Dermis blood vessel endothelial cell (primary cell): ENCODE results near the gene TMEM259. TPM values are rescaled to one million over a fixed set of nuclear protein-coding genes. Genes with fewer than 3 reads are reported as not detected.

Experiments
- DNase-seq: peaks from one replicate; pipeline ENCODE4 v3.0.0; 2010
- total RNA-seq: library from RNA; depleted of rRNA; stranded (reverse); fragments of >200 nt; gene quantifications from 2 replicates; pipeline ENCODE4 v1.2.3, GENCODE V29; 2014

TMEM259 gene
- total RNA-seq, 1 donor from 2014 or later, result 67.2 TPM

DNA sequence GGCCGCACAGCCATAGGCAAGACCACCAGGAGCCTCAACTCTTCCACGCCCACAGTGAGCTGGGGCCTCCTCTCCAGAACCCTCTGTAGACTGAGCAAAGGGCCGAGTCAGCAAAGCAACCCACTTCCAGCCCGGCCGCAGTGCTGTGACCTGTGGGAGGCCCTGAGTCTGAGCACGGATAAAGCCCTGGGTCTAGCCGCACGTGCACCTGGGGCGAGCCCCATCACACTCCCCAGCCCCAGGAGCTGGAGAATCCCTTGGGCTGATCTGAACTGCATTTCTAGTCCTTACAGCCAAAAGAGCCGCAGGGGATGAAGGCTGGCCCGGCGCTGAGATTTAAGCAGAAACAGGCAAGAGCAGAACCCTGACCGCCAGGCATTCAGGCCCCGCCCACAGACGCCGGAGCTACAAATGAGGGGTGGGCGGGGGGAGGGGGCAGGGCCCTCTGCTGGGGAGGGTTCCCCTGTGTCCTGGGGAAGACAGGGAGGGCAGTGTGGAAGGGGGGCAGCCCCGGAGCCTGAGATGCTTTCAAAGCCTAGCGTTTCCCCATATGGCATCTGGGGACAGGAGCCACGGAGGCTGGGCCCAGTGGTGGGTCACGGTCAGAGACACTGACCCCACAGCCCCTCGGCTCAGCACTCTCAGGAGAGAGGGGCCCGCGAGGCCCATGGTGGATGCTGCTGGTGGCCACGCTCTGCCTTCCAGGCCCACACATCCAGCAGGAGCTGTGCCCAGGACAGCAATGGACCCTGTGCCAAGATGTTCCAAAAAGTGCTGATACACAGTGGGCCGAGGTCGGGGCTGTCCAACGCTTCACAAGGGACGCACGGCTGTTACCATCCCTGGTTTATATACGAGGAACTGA is 4.9 kb downstream of the TMEM259 start:
- no peak for DNase-seq

DNA sequence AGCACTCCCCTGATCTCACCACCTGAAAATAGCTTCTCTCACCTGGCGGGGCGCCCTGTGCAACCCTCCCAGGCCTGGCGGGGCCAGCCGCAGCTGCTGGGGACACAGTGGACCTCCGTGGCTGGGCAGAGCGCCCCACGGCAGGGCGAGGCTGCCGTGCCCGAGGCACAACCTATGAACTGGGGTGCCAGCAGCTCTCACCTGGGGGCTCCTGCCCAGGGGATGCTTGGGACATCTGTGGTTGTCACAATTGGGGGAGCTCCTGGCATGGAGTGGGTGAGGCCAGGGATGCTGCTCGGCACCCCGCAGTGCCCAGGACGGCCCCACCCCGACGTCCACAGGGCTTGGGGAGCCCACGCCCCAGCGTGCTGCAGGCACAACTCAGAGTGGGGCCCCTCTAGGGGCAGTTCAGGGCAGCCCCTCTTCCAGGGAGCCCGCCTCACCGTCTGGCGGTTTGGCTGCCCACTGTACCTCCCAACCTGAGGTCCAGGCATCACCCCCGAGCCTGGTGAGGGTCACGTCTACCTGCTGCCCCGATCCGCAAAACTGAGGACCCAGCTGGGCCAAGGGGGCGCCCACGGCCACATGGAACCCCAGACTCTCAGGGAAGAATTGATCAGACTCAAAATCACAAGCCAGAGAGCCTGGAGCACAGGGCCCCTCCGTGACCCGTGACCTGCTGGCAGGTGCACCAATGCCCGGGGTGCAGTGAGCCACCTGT is 5.7 kb downstream of the TMEM259 start:
- DNase-seq, result no peak

DNA sequence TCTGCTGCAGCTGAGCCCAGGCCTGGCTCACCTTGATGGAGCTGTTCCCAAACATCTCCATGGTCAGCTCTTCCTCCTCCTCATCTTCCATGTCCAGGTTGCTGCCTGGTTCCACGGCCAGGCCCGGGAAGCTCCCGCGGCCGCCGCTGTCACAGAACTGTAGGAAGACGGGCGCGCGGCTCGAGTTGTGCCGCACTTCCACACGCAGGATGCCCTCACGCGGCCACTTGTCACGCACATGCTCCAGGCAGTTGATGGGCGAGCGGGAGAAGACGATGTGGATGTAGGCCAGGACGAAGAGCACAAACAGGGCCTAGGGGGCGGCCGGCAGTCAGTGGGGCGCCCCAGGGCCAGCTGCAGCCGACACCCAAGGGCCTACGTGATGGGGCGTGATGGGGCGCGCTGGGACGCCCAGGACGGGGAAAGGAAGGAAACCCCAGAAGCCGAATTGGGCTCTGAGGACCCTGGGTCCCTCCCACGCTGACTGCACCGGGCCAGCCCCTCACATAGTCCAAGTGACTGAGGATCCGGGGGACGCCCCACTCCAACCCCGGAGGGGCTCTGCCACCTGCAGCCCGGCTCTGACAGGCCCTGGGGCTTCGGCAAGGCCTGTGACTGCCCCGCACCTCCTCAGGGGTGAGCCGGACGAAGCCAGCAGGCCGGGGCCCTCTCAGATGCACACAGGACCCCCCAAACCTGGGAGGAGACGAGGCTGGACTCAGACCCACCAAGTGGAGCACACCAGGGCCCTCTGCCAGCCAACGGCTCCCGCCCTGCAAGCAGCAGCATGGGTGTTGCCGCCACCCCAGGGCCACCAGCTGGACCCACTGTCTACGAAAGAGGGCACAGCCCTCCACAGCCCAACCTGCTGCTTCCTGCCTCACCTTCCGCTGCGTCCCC is 6.5 kb downstream of the TMEM259 start:
- DNase-seq, result no peak

DNA sequence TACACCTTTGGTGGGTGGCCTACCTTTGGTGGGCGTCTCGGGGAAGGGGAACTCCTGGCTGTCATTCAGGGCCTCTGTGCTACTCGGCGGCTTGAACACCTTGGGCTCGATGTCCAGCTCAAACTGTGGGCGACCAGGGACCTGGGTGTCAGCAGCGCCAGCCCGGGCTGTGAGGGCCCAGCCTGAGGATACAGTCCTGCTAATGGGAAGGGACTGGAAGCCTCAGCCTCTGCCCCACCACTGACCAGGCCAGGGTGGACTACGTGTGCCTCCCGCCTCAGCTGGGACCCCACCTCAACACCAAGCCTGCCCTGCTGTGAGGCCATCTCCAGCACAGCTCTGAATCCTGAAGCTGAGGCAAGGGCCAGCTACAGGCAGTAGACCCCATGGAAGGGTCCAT is 7.7 kb downstream of the TMEM259 start:
- no peak for DNase-seq

DNA sequence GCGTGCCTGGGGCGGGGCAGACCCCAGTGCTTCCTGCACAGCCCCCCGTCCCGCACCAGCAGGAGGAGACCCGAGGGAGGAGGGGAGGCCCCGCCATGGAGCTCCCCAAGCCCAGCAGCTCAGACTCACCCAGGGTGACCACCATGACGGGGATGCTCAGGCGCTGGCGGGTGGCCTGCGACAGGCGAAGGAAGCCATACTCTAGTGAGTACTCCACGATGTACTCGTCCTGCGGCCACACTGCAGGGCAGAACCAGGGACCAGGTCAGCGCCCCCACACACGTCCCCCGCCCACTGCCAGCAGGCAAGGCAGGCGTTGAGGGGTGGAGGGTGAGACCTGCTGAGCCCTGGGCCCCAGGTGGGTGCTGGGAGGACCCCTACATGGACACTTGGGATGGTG is 8.6 kb downstream of the TMEM259 start:
- DNase-seq, result no peak

DNA sequence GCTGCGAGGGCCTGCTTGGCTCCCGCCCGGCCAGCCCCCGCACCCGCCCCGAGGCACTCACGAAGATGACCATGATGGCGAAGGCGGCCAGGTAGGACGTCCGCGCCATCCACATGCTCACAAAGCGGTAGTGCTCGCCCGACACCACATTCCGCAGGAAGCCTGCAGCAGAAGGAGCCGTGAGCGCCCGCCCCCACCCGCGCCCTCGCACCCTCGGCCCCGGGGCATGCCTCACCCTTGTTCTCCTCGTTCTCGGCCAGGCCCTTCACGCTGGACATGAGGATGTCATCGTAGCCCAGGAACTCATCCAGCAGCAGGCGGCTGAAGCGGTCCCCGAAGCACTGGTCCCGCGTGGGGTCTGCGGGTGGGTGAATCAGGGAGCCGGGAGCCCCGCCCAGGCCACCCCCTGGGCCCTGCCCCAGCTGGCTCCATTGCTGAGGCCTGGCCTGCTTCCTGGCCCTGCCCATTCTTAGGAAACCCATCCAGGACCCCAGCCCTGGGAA is 9.0 kb downstream of the TMEM259 start:
- no peak for DNase-seq

DNA sequence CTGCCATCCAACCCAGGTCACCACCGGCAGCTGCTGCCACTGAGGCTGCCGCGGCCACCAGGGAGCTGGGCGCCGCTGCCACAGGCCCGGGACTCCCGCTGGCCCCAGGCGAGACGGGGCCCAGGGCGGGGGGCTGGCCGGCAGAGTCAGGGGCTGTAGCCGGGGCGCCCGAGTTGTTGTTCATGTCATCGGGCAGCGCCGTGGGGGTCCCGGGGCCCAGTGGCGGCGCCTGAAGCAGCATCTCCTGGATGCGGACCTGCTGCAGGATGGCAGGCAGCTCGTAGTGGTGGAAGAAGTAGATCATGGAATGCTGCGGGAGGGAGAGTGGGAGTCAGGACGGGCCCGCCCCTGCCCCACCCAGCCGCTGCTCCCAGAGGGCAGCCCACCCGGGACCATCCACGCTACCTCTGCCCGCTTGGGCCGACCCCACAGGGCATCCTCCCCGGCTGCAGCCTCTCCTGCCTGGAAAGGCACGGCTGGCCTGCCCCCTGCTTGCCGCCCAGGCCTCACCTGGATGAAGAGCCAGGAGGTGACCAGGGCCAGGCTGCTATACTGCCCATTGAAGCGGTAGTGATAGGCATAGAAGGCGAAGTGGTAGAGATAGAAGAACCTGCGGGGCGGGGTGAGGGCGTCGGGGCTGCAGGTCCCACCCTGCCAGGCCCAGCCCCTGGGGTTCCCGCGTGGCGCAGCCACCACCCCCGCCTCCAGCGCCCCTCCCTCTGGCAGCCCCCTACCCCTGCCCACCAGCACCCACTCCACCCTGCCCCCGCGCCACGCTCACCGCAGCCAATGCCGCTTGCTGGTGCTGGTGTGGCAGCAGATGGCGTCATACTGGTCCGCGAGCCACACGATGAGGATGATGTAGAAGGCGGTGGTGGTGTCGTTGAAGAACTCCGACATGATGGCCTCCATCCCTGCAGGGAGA is 10.1 kb downstream of the TMEM259 start:
- DNase-seq, result no peak

DNA sequence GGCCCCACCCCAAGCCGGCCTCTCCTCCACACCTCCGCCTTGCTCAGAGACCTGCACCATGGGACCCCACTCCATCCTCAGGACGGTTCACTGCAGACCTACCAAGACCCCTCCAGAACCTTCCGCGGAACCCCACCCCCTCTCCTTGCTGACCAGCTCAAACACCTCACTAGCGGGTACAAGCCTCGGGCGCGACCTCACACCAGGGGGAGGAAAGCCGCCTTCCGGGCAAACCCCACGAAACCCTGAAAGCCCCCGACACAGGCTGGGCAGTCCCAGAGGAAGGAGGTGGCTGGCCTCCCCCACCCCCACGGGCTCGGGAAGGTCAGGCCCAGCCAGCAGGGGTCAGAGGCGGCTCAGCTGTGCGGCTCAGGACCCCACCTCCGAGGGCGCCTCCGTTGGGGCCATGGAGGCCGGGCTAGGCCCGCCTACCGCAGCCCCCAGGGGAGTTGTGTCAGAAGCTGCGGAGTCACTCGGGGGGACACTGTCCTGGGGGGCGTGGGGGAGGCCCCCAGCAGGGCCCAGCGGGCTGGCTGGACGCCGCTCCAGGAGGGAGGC is 10.9 kb downstream of the TMEM259 start:
- no peak for DNase-seq

DNA sequence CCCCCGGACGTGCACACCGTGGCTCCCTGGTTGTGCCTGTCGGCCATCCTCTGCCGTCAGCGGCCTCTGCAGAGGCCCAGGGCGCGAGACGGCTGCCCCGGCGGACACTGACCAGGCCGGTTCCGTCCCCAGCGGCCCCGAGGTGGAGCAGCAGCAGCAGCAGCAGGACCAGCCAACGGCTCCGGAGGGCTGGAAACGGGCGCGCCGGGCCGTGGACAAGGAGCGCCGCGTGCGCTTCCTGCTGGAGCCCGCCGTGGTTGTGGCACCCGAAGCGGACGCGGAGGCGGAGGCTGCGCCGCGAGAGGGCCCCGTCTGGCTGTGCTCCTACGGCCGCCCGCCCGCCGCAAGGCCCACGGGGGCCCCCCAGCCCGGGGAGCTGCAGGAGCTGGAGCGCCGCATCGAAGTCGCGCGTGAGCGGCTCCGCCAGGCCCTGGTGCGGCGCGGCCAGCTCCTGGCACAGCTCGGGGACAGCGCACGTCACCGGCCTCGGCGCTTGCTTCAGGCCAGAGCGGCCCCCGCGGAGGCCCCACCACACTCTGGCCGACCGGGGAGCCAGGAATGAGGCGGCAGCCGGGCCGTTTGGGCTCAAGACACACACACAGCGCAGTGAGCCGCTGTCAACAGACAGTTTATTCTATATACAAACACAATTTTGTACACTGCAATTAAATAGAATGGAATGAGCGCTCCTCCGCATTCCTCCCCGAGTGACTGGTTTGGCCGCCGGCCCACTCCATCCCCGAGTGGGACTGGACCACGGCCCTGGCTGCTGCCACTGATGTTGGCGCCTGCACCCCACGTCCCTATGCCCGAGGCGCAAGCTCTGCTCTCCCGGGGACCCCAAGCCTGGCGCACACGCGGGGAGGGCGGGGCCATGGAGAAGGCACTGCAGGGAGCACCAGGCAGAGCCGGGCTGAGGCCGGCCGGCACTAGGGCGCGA is 11.6 kb downstream of the TMEM259 start:
- DNase-seq, result no peak

DNA sequence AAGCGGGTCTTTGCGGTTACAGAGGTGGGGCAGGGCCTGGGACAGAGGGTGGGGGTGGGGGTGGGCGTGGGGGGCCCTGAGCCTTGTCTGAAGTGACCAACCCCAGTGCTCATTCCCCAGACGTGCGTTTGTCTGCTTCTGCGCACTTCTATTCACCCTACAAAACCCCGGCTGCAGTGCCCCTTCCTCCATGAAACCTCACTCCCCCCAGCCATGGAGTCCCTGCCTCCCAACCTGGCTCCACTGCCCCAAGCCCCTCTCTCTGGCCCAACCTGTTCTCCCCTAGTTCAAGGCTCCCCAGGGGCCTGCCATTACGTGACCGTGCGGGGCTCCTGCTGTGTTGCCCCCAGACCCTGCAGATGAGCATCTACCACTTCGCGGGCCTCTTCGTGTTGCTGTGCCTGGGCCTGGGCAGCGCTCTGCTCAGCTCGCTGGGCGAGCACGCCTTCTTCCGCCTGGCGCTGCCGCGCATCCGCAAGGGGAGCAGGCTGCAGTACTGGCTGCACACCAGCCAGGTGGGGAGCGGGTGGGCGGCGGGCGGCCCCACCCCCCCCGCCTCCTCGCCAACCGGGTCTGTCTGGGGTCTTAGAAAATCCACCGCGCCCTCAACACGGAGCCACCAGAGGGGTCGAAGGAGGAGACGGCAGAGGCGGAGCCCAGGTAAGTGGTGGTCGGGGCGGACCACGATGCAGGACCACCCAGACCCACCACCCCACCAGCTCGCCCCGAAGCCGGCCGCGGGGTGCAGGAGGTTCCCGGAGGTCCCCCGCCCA is 12.5 kb downstream of the TMEM259 start:
- DNase-seq, result no peak

DNA sequence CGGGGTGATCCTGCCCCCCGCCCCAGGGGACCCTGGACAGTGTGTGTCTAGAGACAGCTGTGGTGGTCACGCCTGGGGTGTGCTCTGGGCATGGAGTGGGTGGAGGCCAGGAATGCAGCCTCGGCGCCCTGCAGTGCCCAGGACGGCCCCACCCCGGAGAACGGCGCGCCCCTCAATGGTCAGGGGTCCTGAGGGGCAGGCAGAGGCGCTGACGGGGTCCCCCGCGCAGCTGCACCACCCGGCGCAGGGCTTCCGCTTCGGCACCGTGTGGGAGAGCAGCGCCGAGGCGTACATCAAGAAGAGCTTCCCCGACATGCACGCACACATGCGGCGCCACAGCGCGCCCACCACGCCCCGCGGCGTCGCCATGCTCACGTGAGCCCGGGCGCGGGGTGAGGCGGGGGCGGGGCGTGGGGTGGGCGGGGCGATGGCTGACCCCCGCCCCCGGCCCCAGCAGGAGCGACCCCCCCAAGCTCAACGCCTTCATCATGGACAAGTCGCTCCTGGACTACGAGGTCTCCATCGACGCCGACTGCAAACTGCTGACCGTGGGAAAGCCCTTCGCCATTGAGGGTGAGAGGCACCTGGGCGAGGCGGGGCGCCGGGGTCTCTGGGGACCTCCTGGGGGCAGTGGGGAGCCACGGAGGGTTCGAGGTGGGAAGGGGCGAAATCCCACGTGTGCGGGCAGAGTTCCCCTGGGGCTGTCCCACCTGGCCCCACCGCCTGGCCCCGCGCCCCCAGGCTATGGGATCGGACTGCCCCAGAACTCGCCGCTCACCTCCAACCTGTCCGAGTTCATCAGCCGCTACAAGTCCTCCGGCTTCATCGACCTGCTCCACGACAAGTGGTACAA is 13.3 kb downstream of the TMEM259 start:
- no peak for DNase-seq

DNA sequence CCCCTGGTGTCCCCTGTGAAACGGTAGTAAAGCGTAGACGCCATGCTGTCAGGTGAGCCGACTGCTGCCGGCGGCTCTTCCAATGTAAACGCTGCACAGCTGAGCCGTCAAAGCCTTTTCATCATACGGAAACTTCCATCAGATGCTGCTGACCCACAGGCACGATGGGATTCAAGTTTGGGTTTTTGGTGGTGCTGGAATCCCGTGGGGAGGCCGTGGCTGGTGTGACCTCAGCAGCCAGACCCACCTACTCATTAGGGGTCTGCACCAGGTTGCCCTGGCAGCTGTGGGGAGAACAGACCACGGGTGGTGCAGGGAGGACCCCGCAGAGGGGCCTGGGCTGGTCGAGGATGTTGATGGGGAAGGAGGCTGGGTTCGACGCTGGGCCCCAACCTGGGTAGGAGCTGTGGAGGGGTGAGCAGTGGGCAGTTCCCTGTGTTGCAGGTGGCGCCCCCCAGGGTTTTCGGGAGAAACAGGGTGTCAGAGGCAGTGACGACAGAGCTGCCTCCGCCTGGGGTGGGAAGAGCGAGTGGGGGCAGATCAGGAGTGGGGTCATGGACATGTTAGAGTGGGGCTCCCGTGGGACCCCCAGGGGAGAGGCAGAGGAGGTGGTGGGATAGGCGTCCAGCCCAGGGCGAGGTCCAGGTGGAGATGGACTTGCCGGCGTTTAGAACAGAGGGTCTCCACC is 14.1 kb downstream of the TMEM259 start:
- DNase-seq, result no peak

DNA sequence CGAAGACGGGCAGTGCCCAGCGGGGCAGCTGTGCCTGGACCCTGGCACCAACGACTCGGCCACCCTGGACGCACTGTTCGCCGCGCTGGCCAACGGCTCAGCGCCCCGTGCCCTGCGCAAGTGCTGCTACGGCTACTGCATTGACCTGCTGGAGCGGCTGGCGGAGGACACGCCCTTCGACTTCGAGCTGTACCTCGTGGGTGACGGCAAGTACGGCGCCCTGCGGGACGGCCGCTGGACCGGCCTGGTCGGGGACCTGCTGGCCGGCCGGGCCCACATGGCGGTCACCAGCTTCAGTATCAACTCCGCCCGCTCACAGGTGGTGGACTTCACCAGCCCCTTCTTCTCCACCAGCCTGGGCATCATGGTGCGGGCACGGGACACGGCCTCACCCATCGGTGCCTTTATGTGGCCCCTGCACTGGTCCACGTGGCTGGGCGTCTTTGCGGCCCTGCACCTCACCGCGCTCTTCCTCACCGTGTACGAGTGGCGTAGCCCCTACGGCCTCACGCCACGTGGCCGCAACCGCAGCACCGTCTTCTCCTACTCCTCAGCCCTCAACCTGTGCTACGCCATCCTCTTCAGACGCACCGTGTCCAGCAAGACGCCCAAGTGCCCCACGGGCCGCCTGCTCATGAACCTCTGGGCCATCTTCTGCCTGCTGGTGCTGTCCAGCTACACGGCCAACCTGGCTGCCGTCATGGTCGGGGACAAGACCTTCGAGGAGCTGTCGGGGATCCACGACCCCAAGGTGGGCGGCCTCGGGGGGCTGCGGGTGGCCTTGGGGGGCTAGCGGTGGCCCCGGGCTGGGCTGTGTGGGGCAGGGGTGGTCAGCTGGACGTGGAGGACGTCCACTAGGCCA is 15.9 kb downstream of the TMEM259 start:
- no peak for DNase-seq

DNA sequence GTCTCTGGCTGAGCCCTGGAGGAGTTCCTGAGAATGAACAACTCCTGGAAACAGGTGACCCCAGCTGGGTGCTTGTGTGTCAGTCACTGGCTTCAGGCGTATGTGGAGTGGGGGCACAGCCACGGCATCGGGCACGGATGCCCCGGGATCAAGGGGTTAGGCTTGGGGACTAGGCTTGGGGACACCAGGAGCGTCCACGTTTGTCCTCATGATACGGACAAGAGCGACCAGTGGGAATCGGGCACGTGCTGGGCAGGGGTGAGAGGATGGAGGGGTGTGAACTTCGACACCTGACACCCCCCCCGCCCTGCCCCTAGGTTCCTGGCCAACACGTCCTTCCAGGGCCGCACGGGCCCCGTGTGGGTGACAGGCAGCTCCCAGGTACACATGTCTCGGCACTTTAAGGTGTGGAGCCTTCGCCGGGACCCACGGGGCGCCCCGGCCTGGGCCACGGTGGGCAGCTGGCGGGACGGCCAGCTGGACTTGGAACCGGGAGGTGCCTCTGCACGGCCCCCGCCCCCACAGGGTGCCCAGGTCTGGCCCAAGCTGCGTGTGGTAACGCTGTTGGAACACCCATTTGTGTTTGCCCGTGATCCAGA is 16.6 kb downstream of the TMEM259 start:
- no peak for DNase-seq

DNA sequence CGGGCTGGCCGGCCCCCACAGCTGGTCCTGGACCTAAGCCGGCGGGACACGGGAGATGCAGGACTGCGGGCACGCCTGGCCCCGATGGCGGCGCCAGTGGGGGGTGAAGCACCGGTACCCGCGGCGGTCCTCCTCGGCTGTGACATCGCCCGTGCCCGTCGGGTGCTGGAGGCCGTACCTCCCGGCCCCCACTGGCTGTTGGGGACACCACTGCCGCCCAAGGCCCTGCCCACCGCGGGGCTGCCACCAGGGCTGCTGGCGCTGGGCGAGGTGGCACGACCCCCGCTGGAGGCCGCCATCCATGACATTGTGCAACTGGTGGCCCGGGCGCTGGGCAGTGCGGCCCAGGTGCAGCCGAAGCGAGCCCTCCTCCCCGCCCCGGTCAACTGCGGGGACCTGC is 17.6 kb downstream of the TMEM259 start:
- no peak for DNase-seq

DNA sequence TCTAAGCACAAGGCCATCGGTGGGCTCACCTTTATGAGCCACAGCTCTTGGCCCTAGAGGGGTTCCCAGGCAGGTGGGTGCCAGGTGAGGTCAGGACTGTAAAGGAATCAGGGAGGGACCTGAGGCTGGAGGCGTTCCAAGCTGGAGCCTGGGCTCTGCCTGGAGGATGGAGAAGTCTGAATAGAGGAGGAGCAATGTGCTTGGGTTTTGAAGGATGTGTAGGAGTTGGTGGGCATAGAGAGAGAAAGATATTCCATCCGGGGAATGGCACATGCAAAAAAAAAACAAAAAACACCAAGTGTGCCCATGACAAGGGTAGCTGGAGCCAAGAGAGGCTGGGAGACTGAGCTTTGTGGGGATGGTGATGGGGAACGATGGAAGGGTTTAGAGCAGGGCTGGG is 18.3 kb downstream of the TMEM259 start:
- no peak for DNase-seq
